CD4-positive, alpha-beta memory T cell (primary cell): Measurements from ENCODE around the gene DEGS1. TPM values are rescaled to one million over a fixed set of nuclear protein-coding genes. Genes with fewer than 3 reads are reported as not detected.
"Not testable (repeated sequence)": the region's sequence is repeated elsewhere in the genome, so short reads cannot be mapped to it uniquely, and the experiment has no call there.

Experiments used
- CTCF ChIA-PET: fragments of 350-600 bp; sonication (Branson Sonifier 250); formaldehyde crosslinking; loops from one replicate; lab custom pipeline; 2021; ENCODE audit warnings: inconsistent platforms; ENCODE audit not compliant: partially characterized antibody; lab: Charles Lee
- POLR2A ChIA-PET: fragments of 350-600 bp; sonication (Branson Sonifier 250); formaldehyde crosslinking; loops from one replicate; lab custom pipeline; 2021; ENCODE audit not compliant: partially characterized antibody; lab: Charles Lee
- DNase-seq, 5 donors: peaks; one replicate each; pipeline versions ENCODE4 v3.0.0 to v3.0.0-alpha.2; 2020 to 2022; ENCODE audit warnings: mixed read lengths in 1 of 5
- H3K27ac ChIP-seq: one replicate; pipeline ENCODE4 v1.7.0; 2013; ENCODE audit warnings: low read depth, low read length
- H3K27me3 ChIP-seq: 2 replicates; pipeline ENCODE4 v1.7.0; 2013; ENCODE audit warnings: mild to moderate bottlenecking, low read length, moderate library complexity; ENCODE audit not compliant: insufficient read depth
- H3K36me3 ChIP-seq: 2 replicates; pipeline ENCODE4 v1.7.0; 2013; ENCODE audit warnings: mild to moderate bottlenecking, low read length, moderate library complexity; ENCODE audit not compliant: insufficient read depth
- H3K4me1 ChIP-seq: 2 replicates; pipeline ENCODE4 v1.7.0; 2013; ENCODE audit warnings: mild to moderate bottlenecking, low read length, moderate library complexity; ENCODE audit not compliant: insufficient read depth
- H3K4me3 ChIP-seq, 2 donors: one replicate each; pipeline ENCODE4 v1.7.0; 2013; ENCODE audit warnings: low read length in 2 of 2, mild to moderate bottlenecking in 1 of 2
- H3K9me3 ChIP-seq, 2 donors: one replicate each; pipeline ENCODE4 v1.7.0; 2013; ENCODE audit warnings: low read length in 2 of 2, control low read depth in 1 of 2; ENCODE audit not compliant: control insufficient read depth in 1 of 2
- H3K27ac Mint-ChIP-seq, 7 donors: one replicate each; pipeline ENCODE4 v1.8.0; 2020 to 2021; ENCODE audit warnings: mixed read lengths in 7 of 7, mild to moderate bottlenecking in 6 of 7, inconsistent platforms in 3 of 7, moderate library complexity in 3 of 7
- H3K27me3 Mint-ChIP-seq, 2 donors: one replicate each; pipeline ENCODE4 v1.8.0; 2020 to 2021; ENCODE audit warnings: mixed read lengths in 2 of 2
- H3K36me3 Mint-ChIP-seq, 2 donors: one replicate each; pipeline ENCODE4 v1.8.0; 2020 to 2021; ENCODE audit warnings: mixed read lengths in 2 of 2, inconsistent platforms in 1 of 2, mild to moderate bottlenecking in 1 of 2
- H3K4me1 Mint-ChIP-seq, 4 donors: one replicate each; pipeline ENCODE4 v1.8.0; 2020 to 2021; ENCODE audit warnings: mixed read lengths in 4 of 4, mild to moderate bottlenecking in 1 of 4
- H3K4me3 Mint-ChIP-seq, 8 donors: one replicate each; pipeline ENCODE4 v1.8.0; 2020 to 2021; ENCODE audit warnings: mixed read lengths in 8 of 8, mild to moderate bottlenecking in 7 of 8, moderate library complexity in 6 of 8, inconsistent platforms in 3 of 8
- H3K9me3 Mint-ChIP-seq, 8 donors: one replicate each; pipeline ENCODE4 v1.8.0; 2020 to 2021; ENCODE audit warnings: mixed read lengths in 8 of 8, mild to moderate bottlenecking in 5 of 8, inconsistent platforms in 3 of 8, moderate library complexity in 1 of 8
- intact Hi-C: fragments of 100-400 bp; cut with micrococcal nuclease; formaldehyde crosslinking; loops from one replicate; pipeline ENCODE4 v1.15.1; 2023
- polyA plus RNA-seq, 2 donors: library from polyadenylated mRNA; unstranded; fragments of 300-500 nt; fragmentation: Illumina TruSeq; gene quantifications; one replicate each; pipeline ENCODE4 v1.2.3, GENCODE V29; 2021
- total RNA-seq, 2 experiments: library from RNA; stranded (reverse); gene quantifications; one replicate each; pipeline ENCODE4 v1.2.3, GENCODE V29; 2021

The DEGS1 gene
- total and polyA plus RNA-seq, 4 experiments from 2014 or later, result 58.5 to 137 (median 96.6) TPM

GRCh38 chr1:224198572-224198971, 15.5 kb downstream of the DEGS1 start:
- no peaks in the 10 kb centered on the region for H3K27me3 ChIP-seq
- peaks cover 5% of the 10 kb centered on the region for H3K36me3 ChIP-seq
- no peak overlapping the region for H3K27ac Mint-ChIP-seq
- peaks cover 4 to 7% (median 5%) of the 10 kb centered on the region in 4 donors for H3K4me1 Mint-ChIP-seq
- H3K36me3 Mint-ChIP-seq, result peaks cover 11% of the 10 kb centered on the region in 2 donors
- no peaks in the 10 kb centered on the region for H3K4me1 ChIP-seq
- intact Hi-C loops, result no loop called here
- H3K9me3 ChIP-seq, result no peaks in the 10 kb centered on the region
- H3K27ac ChIP-seq, result no peak overlapping the region
- H3K4me3 ChIP-seq, result no peak overlapping the region
- CTCF ChIA-PET, result interaction anchor here (1.6 kb wide), 1 partner anchor 11 kb away, joined by 6 read pairs; no protein-coding TSS in a partner anchor
- H3K4me3 Mint-ChIP-seq, result no peak overlapping the region
- no peaks in the 10 kb centered on the region for H3K27me3 Mint-ChIP-seq
- DNase-seq, result no peak
- POLR2A ChIA-PET, result interaction anchor here (0.6 to 0.7 kb wide), 2 partner anchors 16 to 103 kb away, joined by 3 to 6 read pairs; partner anchors contain the start of gene DEGS1
- no peaks in the 10 kb centered on the region for H3K9me3 Mint-ChIP-seq

GRCh38 chr1:224199679-224200078, 16.6 kb downstream of the DEGS1 start:
- intact Hi-C loops, result no loop called here
- Histone ChIP-seq H3K36me3 (no peaks in the 10 kb centered on the region), H3K27me3 (no peaks in the 10 kb centered on the region), H3K4me3 (no peak overlapping the region), H3K27ac (no peak overlapping the region), H3K9me3 (no peaks in the 10 kb centered on the region), H3K4me1 (peaks cover 2% of the 10 kb centered on the region)
- peaks cover 2 to 7% (median 5%) of the 10 kb centered on the region in 4 donors for H3K4me1 Mint-ChIP-seq
- H3K9me3 Mint-ChIP-seq, result no peaks in the 10 kb centered on the region
- no peak overlapping the region for H3K27ac Mint-ChIP-seq
- no peak for DNase-seq
- H3K36me3 Mint-ChIP-seq, result peaks cover 3 to 5% of the 10 kb centered on the region in 2 donors
- no peak overlapping the region for H3K4me3 Mint-ChIP-seq
- ChIA-PET CTCF (interaction anchor here (0.7 kb wide), 1 partner anchor 30 kb away, joined by 5 read pairs; no protein-coding TSS in a partner anchor), POLR2A (no interaction called here)
- H3K27me3 Mint-ChIP-seq, result no peaks in the 10 kb centered on the region

GRCh38 chr1:224201383-224201782, 18.3 kb downstream of the DEGS1 start:
- Histone ChIP-seq H3K27me3 (no peaks in the 10 kb centered on the region), H3K4me3 (no peak overlapping the region), H3K9me3 (no peaks in the 10 kb centered on the region), H3K4me1 (peaks cover 4% of the 10 kb centered on the region), H3K27ac (no peak overlapping the region), H3K36me3 (no peaks in the 10 kb centered on the region)
- H3K4me3 Mint-ChIP-seq, result no peak overlapping the region
- DNase-seq, result no peak
- no peaks in the 10 kb centered on the region for H3K9me3 Mint-ChIP-seq
- no peaks in the 10 kb centered on the region for H3K36me3 Mint-ChIP-seq
- intact Hi-C loops, result no loop called here
- no peaks in the 10 kb centered on the region for H3K27me3 Mint-ChIP-seq
- CTCF ChIA-PET, result no interaction called here
- POLR2A ChIA-PET, result no interaction called here
- peaks cover 4 to 19% (median 6%) of the 10 kb centered on the region in 4 donors for H3K4me1 Mint-ChIP-seq
- H3K27ac Mint-ChIP-seq, result no peak overlapping the region

- H3K27me3 Mint-ChIP-seq, result no peaks in the 10 kb centered on the region
- H3K4me3 ChIP-seq, result no peak overlapping the region
- no peaks in the 10 kb centered on the region for H3K36me3 ChIP-seq
- POLR2A ChIA-PET, result no interaction called here
- CTCF ChIA-PET, result no interaction called here
- H3K27me3 ChIP-seq, result no peaks in the 10 kb centered on the region
- no peak for DNase-seq
- no peak overlapping the region for H3K4me3 Mint-ChIP-seq
- H3K9me3 Mint-ChIP-seq, result no peaks in the 10 kb centered on the region
- intact Hi-C loops, result no loop called here
- H3K36me3 Mint-ChIP-seq, result no peaks in the 10 kb centered on the region
- no peak overlapping the region for H3K27ac Mint-ChIP-seq
- no peaks in the 10 kb centered on the region for H3K9me3 ChIP-seq
- H3K27ac ChIP-seq, result no peak overlapping the region
- peaks cover 4% of the 10 kb centered on the region for H3K4me1 ChIP-seq
- H3K4me1 Mint-ChIP-seq, result peaks cover 4 to 18% (median 6%) of the 10 kb centered on the region in 4 donors
Measured at GRCh38 chr1:224201853-224202252, 18.8 kb downstream of the DEGS1 start.

- ChIA-PET POLR2A (no interaction called here), CTCF (no interaction called here)
- Mint-ChIP-seq H3K4me1 (peaks cover 0 to 14% (median 6%) of the 10 kb centered on the region in 4 donors), H3K36me3 (no peaks in the 10 kb centered on the region), H3K27me3 (no peaks in the 10 kb centered on the region), H3K4me3 (no peak overlapping the region), H3K9me3 (no peaks in the 10 kb centered on the region), H3K27ac (no peak overlapping the region)
- no peaks in the 10 kb centered on the region for H3K36me3 ChIP-seq
- H3K4me3 ChIP-seq, result no peak overlapping the region
- H3K27ac ChIP-seq, result no peak overlapping the region
- H3K9me3 ChIP-seq, result no peaks in the 10 kb centered on the region
- no peaks in the 10 kb centered on the region for H3K27me3 ChIP-seq
- DNase-seq, result no peak
- H3K4me1 ChIP-seq, result peaks cover 4% of the 10 kb centered on the region
- intact Hi-C loops, result no loop called here
Measured at GRCh38 chr1:224203243-224204016, 20.4 kb downstream of the DEGS1 start.

- ChIA-PET POLR2A (interaction anchor here (1.3 kb wide), 1 partner anchor 23 kb away, joined by 4 read pairs; the partner anchor contains the start of gene DEGS1), CTCF (interaction anchor here (0.6 kb wide), 1 partner anchor 265 kb away, joined by 3 read pairs; no protein-coding TSS in a partner anchor)
- Histone ChIP-seq H3K27me3 (no peaks in the 10 kb centered on the region), H3K4me1 (peaks cover 4% of the 10 kb centered on the region), H3K4me3 (no peak overlapping the region), H3K36me3 (no peaks in the 10 kb centered on the region), H3K27ac (no peak overlapping the region), H3K9me3 (no peaks in the 10 kb centered on the region)
- peaks cover 0 to 14% (median 6%) of the 10 kb centered on the region in 4 donors for H3K4me1 Mint-ChIP-seq
- no peaks in the 10 kb centered on the region for H3K36me3 Mint-ChIP-seq
- no peaks in the 10 kb centered on the region for H3K9me3 Mint-ChIP-seq
- H3K27ac Mint-ChIP-seq, result peak overlapping the region in 2 of 7 donors; percentile 58 to 79
- no peaks in the 10 kb centered on the region for H3K27me3 Mint-ChIP-seq
- DNase-seq, result peak in 1 of 5 donors; percentile 54
- intact Hi-C loops, result no loop called here
- H3K4me3 Mint-ChIP-seq, result peak overlapping the region in 6 of 8 donors; percentile 39 to 77 (median 56)
Measured at GRCh38 chr1:224205438-224205840, 22.4 kb downstream of the DEGS1 start.

GRCh38 chr1:224205931-224206538, 23.0 kb downstream of the DEGS1 start:
- H3K9me3 ChIP-seq, intact Hi-C loops, H3K4me3 ChIP-seq, H3K9me3 Mint-ChIP-seq, H3K36me3 Mint-ChIP-seq, H3K27me3 Mint-ChIP-seq, CTCF ChIA-PET, H3K27me3 ChIP-seq, H3K36me3 ChIP-seq, H3K27ac Mint-ChIP-seq, H3K4me1 ChIP-seq, H3K27ac ChIP-seq, DNase-seq: not testable (repeated sequence)
- POLR2A ChIA-PET, result interaction anchor here (1.3 kb wide), 1 partner anchor 23 kb away, joined by 4 read pairs; the partner anchor contains the start of gene DEGS1
- Mint-ChIP-seq H3K4me3 (peak overlapping the region in 4 of 8 donors; percentile 41 to 77 (median 58)), H3K4me1 (peaks cover 0 to 14% (median 6%) of the 10 kb centered on the region in 4 donors)
